Transverse colon (tissue), 4 donors: ENCODE results near the gene DUSP3.

Experiments
- CTCF ChIP-seq, 5 experiments: fragments of 200-600 bp in 3 of 5; fragments of 450-650 bp in 2 of 5; sonication (generic) in 3 of 5; IDR thresholded peaks; 1 replicate in 2 of 5; 2 replicates in 3 of 5; pipeline ENCODE4 v1.5.1; 2016 to 2017; ENCODE audit warnings: antibody characterized with exemption in 5 of 5, inconsistent platforms in 3 of 5, mild to moderate bottlenecking in 2 of 5, moderate library complexity in 1 of 5
- POLR2A ChIP-seq: fragments of 450-650 bp; IDR thresholded peaks from one replicate; pipeline ENCODE4 v1.6.1; 2016; ENCODE audit warnings: antibody characterized with exemption, mild to moderate bottlenecking, moderate library complexity
- POLR2AphosphoS5 ChIP-seq, 3 donors: sonication (generic); formaldehyde crosslinking; IDR thresholded peaks; one replicate each; pipeline ENCODE4 v1.6.1; 2016; ENCODE audit warnings: antibody characterized with exemption in 3 of 3

GRCh38 chr17:43772877-43773648, 5.7 kb downstream of the DUSP3 start:
- TF ChIP-seq CTCF (IDR thresholded peaks at IDR 0.05): no peak
- TF ChIP-seq POLR2A: no peak
- no peak for TF ChIP-seq POLR2AphosphoS5 (IDR thresholded peaks at IDR 0.05)
